HepG2 (cell line): ENCODE data around the gene PGAP3. TPM values are rescaled to one million over a fixed set of nuclear protein-coding genes. Genes with fewer than 3 reads are reported as not detected.

ENCODE experiments used
- HDAC1 ChIP-seq: sonication (generic); formaldehyde crosslinking; IDR thresholded peaks from 2 replicates; pipeline ENCODE4 v1.5.1; 2020; ENCODE audit warnings: mild to moderate bottlenecking, missing genetic modification reagents
- PAX8 ChIP-seq: sonication (generic); formaldehyde crosslinking; IDR thresholded peaks from 2 replicates; pipeline ENCODE4 v1.8.0; 2022; ENCODE audit warnings: mild to moderate bottlenecking, missing genetic modification reagents, borderline replicate concordance
- TBL1XR1 ChIP-seq: fragments of 150-350 bp; IDR thresholded peaks from 2 replicates; pipeline ENCODE4 v1.6.1; 2014; ENCODE audit warnings: borderline replicate concordance, low read length; ENCODE audit not compliant: partially characterized antibody
- ZSCAN30 ChIP-seq: sonication (generic); formaldehyde crosslinking; IDR thresholded peaks from 2 replicates; pipeline ENCODE4 v1.5.0; 2020; ENCODE audit warnings: mild to moderate bottlenecking, missing genetic modification reagents
- polyA plus RNA-seq, 8 experiments: library from polyadenylated mRNA; depleted of rRNA in 3 of 8; stranded (reverse) in 7 of 8; unstranded in 1 of 8; fragments of >200 nt; fragmentation: Illumina TruSeq in 4 of 8; extraction: Trizol in 4 of 8; gene quantifications; 2 replicates each; pipeline versions ENCODE4 v1.2.1 to v1.2.3, GENCODE V29; 2011 to 2016; ENCODE audit warnings: low read depth in 4 of 8, missing spikeins in 1 of 8, mixed read lengths in 1 of 8; ENCODE audit not compliant: insufficient read depth in 1 of 8
- total RNA-seq, 5 experiments: library from RNA; depleted of rRNA; stranded (reverse); fragments of >200 nt; fragmentation: Illumina TruSeq; extraction: Trizol; gene quantifications; 2 replicates each; pipeline ENCODE4 v1.2.3, GENCODE V29; 2016; ENCODE audit warnings: low read depth in 1 of 5
- TF ChIP-seq, protein P1 (sequence below): sonication (generic); formaldehyde crosslinking; IDR thresholded peaks from 2 replicates; pipeline ENCODE4 v1.4.0; 2020; ENCODE audit warnings: mild to moderate bottlenecking, low read depth, missing genetic modification reagents
- TF ChIP-seq, protein P2 (sequence below): sonication (generic); formaldehyde crosslinking; IDR thresholded peaks from 2 replicates; pipeline ENCODE4 v1.9.0; 2022; ENCODE audit warnings: missing genetic modification reagents, mild to moderate bottlenecking, borderline replicate concordance
- TF ChIP-seq, protein P3 (sequence below): sonication (generic); formaldehyde crosslinking; IDR thresholded peaks from 2 replicates; pipeline ENCODE4 v1.5.0; 2020; ENCODE audit warnings: missing genetic modification reagents

The PGAP3 gene
- total and polyA plus RNA-seq, 2 of the 13 experiments (the other 11 are each of a cell fraction or from before 2014, with no cell fraction given) = 11.9 to 14.6 TPM

DNA sequence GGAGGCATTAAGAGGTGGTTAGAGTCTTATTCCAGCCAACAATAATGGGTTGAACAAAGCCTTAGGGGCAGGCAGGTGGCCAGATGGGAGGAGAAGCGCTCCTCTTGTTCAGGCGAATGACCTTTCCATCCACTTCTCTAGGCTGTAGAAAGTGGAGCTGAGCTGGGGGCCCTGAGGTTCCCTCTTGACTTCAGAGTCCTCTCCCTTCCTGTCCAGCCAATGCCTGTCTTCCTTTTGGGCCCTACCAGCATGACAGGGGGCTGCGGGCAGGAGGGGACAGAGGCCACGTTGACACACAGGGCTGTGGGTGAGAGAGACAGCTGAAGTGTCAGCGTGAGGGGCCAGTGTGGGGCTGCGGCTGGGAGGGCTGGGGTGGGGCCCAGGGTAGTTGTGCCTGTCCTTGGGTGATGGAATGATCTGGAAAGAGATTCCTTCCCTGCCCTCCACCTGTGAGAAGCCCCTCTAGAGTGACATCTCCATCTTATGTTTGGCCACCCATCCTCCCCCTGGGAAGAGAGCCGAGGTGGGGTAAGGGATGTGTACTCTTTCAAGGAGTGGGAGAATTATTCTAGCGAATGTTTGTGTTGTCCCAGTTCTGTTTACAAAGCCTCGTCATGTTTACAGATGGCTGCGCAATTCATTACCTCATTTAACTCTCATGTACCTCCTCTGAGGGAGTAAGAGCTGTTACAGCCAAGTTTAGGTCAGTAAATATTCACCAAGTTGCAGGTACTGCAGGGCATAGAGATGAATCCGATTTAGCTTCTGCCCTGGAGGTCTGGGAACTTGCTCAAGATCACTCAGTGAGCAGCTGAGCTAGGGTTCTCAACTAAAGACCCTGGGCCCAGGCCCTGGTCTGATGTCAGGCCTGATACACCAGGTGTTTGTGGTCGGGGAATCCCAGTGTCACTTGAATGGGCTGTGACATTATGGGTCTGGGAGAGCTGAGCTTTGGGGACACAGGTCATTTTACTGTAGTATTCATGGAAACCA, 15.3 kb upstream of the PGAP3 start (continued):
- TF ChIP-seq, protein P1, sequence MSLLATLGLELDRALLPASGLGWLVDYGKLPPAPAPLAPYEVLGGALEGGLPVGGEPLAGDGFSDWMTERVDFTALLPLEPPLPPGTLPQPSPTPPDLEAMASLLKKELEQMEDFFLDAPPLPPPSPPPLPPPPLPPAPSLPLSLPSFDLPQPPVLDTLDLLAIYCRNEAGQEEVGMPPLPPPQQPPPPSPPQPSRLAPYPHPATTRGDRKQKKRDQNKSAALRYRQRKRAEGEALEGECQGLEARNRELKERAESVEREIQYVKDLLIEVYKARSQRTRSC (CRISPR knock-in tag) = 0 out of 2 replicates have a peak, but pooled peaks have one; percentile 82
- TF ChIP-seq TBL1XR1 (peak; percentile 71), ZSCAN30 (CRISPR knock-in tag) (0 out of 2 replicates have a peak, but pooled peaks have one; percentile 29), PAX8 (CRISPR knock-in tag) (peak; percentile 52; the same call in 1 of the 2 replicates), HDAC1 (CRISPR knock-in tag) (peak; percentile 97)
- TF ChIP-seq, protein P2, sequence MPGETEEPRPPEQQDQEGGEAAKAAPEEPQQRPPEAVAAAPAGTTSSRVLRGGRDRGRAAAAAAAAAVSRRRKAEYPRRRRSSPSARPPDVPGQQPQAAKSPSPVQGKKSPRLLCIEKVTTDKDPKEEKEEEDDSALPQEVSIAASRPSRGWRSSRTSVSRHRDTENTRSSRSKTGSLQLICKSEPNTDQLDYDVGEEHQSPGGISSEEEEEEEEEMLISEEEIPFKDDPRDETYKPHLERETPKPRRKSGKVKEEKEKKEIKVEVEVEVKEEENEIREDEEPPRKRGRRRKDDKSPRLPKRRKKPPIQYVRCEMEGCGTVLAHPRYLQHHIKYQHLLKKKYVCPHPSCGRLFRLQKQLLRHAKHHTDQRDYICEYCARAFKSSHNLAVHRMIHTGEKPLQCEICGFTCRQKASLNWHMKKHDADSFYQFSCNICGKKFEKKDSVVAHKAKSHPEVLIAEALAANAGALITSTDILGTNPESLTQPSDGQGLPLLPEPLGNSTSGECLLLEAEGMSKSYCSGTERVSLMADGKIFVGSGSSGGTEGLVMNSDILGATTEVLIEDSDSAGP (CRISPR knock-in tag) = peak; percentile 62; the same call in 1 of the 2 replicates
- TF ChIP-seq, protein P3, sequence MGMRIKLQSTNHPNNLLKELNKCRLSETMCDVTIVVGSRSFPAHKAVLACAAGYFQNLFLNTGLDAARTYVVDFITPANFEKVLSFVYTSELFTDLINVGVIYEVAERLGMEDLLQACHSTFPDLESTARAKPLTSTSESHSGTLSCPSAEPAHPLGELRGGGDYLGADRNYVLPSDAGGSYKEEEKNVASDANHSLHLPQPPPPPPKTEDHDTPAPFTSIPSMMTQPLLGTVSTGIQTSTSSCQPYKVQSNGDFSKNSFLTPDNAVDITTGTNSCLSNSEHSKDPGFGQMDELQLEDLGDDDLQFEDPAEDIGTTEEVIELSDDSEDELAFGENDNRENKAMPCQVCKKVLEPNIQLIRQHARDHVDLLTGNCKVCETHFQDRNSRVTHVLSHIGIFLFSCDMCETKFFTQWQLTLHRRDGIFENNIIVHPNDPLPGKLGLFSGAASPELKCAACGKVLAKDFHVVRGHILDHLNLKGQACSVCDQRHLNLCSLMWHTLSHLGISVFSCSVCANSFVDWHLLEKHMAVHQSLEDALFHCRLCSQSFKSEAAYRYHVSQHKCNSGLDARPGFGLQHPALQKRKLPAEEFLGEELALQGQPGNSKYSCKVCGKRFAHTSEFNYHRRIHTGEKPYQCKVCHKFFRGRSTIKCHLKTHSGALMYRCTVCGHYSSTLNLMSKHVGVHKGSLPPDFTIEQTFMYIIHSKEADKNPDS (CRISPR knock-in tag) = no peak
